ENCODE measurements around the gene PRKAG2. TPM values are rescaled to one million over a fixed set of nuclear protein-coding genes. Genes with fewer than 3 reads are reported as not detected.

PRKAG2 gene
- total RNA-seq, 1 donor from 2014 or later = 130 TPM

DNA sequence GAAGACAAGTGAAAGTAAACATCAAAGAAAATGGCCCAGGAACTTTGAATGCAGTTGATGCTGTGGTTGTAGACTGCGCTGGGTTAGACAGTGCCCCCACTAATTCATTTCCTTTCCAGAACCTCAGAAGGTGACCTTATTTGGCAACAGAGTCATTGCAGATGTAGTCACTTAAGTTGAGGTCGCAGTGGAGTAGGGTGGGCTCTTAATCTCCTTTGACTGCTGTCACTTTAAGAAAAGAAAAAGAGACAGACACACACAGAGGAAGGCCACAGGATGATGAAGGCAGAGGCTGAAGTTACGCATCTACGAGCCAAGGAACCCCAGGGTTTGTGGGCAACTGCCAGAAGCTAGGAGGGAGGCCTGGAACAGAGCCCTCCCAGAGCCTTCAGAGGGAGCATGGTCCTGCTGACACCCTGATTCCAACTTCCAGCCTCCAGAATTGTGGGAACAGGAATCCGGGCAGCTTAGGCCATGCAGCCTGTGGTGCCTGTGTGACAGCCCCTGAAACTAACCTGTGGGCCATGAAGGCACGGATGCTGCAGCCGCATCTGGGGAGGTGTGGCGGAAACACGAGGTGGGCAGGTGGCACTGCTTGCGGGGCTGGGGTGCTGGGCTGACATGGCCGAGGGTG, 107.6 kb downstream of the PRKAG2 start:
- TF ChIP-seq, protein P1, sequence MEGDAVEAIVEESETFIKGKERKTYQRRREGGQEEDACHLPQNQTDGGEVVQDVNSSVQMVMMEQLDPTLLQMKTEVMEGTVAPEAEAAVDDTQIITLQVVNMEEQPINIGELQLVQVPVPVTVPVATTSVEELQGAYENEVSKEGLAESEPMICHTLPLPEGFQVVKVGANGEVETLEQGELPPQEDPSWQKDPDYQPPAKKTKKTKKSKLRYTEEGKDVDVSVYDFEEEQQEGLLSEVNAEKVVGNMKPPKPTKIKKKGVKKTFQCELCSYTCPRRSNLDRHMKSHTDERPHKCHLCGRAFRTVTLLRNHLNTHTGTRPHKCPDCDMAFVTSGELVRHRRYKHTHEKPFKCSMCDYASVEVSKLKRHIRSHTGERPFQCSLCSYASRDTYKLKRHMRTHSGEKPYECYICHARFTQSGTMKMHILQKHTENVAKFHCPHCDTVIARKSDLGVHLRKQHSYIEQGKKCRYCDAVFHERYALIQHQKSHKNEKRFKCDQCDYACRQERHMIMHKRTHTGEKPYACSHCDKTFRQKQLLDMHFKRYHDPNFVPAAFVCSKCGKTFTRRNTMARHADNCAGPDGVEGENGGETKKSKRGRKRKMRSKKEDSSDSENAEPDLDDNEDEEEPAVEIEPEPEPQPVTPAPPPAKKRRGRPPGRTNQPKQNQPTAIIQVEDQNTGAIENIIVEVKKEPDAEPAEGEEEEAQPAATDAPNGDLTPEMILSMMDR (IDR thresholded peaks at IDR 0.05; ENCODE audit: borderline replicate concordance) = no peak
- DNase-seq = no peak
- no peak overlapping the region for H3K4me3 ChIP-seq

DNA sequence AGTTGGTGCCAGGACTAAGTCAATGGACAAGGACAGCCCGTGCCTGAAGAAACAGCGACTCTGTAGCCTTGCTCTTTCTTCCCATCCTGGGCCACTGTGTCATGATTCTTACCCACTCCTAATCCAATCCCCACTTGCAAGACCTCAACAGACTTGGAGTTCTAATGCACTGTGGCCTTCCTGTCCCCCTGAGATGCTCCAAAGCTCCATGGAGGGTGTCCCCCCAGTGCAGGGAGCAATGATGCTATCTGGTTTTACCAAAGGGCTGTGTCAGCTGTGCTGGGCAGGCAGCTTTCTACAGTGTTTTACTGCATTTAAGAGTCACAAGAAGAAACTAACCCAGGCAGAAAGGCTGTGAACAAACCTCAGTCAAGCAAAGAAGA, 108.1 kb downstream of the PRKAG2 start:
- TF ChIP-seq, protein P1 (IDR thresholded peaks at IDR 0.05; ENCODE audit: borderline replicate concordance) = no peak
- Histone ChIP-seq H3K4me3 (no peak overlapping the region), H3K9me3 (replicated peaks) (no peaks in the 10 kb centered on the region), H3K36me3 (no peaks in the 10 kb centered on the region), H3K27me3 (ENCODE audit: low read depth) (no peaks in the 10 kb centered on the region), H3K4me1 (peaks cover 18% of the 10 kb centered on the region), H3K27ac (replicated peaks) (no peak overlapping the region)
- intact Hi-C loops (cut with micrococcal nuclease) = loop anchor here (10.0 kb wide), 1 partner anchor 404 kb away; no protein-coding TSS in a partner anchor
- DNase-seq = no peak

More for the DNA sequence above, 107.6 kb downstream of the PRKAG2 start:
- Histone ChIP-seq H3K4me1 (peaks cover 13% of the 10 kb centered on the region), H3K36me3 (no peaks in the 10 kb centered on the region), H3K9me3 (replicated peaks) (no peaks in the 10 kb centered on the region), H3K27me3 (ENCODE audit: low read depth) (no peaks in the 10 kb centered on the region), H3K27ac (replicated peaks) (no peak overlapping the region)
- intact Hi-C loops (cut with micrococcal nuclease) = loop anchor here (10.0 kb wide), 1 partner anchor 405 kb away; no protein-coding TSS in a partner anchor

DNA sequence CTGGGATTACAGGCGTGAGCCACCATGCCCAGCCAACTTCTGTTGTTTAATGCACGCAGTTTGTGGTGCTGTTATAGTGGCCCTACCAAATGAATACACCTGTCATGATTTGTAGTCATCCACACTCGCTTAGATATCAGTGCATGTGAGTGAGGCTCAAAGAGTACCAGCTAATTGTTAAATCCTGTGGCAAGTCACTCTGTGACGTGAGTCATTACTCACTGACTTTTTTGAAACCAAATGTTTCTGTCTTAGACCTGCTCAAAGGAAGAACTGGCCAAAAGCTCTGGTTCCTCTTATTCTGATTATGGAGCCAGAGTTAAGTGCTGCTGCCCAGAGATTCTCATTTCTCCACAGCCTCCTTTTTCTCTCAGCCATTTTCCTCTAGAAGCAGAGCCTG, 109.4 kb downstream of the PRKAG2 start:
- Histone ChIP-seq H3K9me3 (replicated peaks) (no peaks in the 10 kb centered on the region), H3K27me3 (ENCODE audit: low read depth) (no peaks in the 10 kb centered on the region), H3K4me1 (peaks cover 22% of the 10 kb centered on the region)

DNA sequence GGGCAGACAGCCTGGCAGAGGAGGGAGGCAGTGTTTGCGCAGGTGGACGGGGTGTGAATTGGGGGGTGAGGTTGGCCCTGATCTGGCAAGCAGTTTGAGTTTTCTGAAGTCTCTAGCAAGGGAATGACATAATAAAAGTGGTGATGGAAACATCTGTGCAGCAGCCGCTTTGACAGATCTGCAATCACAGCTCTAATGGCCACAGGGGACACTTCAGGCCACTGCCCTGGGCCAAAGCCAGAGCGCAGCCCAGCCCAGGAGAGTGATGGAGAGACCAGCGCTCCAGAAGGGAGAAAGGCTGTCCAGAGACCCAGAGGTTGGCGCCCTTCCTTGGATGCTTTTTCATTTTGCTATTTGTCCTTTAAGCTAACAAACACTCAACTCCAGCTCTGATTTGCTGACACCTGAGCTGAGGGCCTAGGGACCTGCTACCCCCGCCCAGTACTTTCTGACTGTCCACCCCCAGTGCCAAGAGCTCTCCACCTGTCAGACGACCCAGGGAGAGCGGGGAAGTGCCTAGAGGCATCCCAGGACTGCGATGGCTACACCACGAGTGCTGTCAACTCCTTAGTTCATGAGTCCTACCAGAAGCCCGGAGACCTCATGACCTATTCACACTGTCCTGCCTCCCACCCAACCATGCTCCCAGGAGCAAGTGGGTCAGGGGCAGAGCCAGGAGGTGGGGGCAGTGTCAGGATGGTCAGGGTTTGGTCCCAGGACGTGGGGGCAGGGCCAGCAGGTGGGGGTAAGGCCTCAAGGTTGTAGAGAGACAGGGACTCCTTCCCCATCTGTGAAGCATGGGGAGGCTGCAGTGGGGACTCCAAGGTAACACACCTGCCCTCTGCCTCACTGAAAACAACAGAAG, 112.6 kb downstream of the PRKAG2 start:
- peaks cover 22% of the 10 kb centered on the region for H3K4me1 ChIP-seq
- no peaks in the 10 kb centered on the region for H3K9me3 ChIP-seq (replicated peaks)
- intact Hi-C loops (cut with micrococcal nuclease) = loop anchor here (10.0 kb wide), 1 partner anchor 399 kb away; no protein-coding TSS in a partner anchor
- no peak overlapping the region for H3K27ac ChIP-seq (replicated peaks)
- H3K36me3 ChIP-seq = no peaks in the 10 kb centered on the region
- no peaks in the 10 kb centered on the region for H3K27me3 ChIP-seq (ENCODE audit: low read depth)
- TF ChIP-seq, protein P1 (IDR thresholded peaks at IDR 0.05; ENCODE audit: borderline replicate concordance) = no peak
- no peak for DNase-seq
- H3K4me3 ChIP-seq = no peak overlapping the region

More for the DNA sequence above, 109.4 kb downstream of the PRKAG2 start:
- Histone ChIP-seq H3K36me3 (no peaks in the 10 kb centered on the region), H3K4me3 (no peak overlapping the region), H3K27ac (replicated peaks) (no peak overlapping the region)
- no peak for DNase-seq
- intact Hi-C loops (cut with micrococcal nuclease) = loop anchor here (10.0 kb wide), 1 partner anchor 403 kb away; no protein-coding TSS in a partner anchor
- TF ChIP-seq, protein P1 (IDR thresholded peaks at IDR 0.05; ENCODE audit: borderline replicate concordance) = no peak

DNA sequence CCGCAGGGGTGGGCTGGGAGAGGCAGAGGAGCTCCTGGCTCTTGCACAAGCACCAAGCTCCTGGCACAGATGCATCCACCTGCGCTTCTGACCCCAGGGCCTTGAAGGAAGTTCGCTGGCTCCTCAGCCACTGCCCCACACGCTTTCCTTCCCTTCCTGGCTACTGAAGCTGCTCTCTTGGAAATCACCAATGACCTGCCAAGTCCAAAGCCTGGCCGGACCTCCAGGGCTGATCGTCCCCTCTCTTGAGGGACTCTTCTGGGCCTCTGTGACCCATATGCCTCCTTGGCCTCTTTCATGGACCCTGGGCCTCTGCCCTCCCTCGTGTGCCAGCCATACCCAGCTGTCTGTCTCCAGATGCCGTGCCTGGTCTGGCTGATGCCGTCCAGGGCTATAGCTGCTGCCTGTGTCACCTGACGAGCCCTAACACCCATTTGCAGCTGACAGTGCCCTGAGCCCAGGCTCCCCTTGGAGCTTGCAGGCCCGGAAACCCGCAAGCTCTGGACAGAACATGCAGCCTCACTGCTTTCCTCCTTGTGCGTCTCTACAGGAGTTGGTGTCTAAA, 113.4 kb downstream of the PRKAG2 start:
- intact Hi-C loops (cut with micrococcal nuclease) = loop anchor here (10.0 kb wide), 1 partner anchor 399 kb away; no protein-coding TSS in a partner anchor
- no peak for DNase-seq
- peaks cover 22% of the 10 kb centered on the region for H3K4me1 ChIP-seq

More for the DNA sequence above, 113.4 kb downstream of the PRKAG2 start:
- Histone ChIP-seq H3K9me3 (replicated peaks) (no peaks in the 10 kb centered on the region), H3K4me3 (no peak overlapping the region), H3K27me3 (ENCODE audit: low read depth) (no peaks in the 10 kb centered on the region), H3K27ac (replicated peaks) (no peak overlapping the region), H3K36me3 (no peaks in the 10 kb centered on the region)
- TF ChIP-seq, protein P1 (IDR thresholded peaks at IDR 0.05; ENCODE audit: borderline replicate concordance) = no peak
